HG03103 (cell line): ENCODE data around the gene ZNF613.
"Not testable (repeated sequence)": the region's sequence is repeated elsewhere in the genome, so short reads cannot be mapped to it uniquely, and the experiment has no call there.

Experiments
- ATAC-seq: cut with Tn5 transposase; IDR thresholded peaks from one replicate; pipeline ENCODE4 v1.9.1; 2021; ENCODE audit warnings: low read depth; ENCODE audit not compliant: unreplicated experiment

Gene ZNF613

GRCh38 chr19:51931921-51932320 is 4.6 kb downstream of the ZNF613 start:
- ATAC-seq = no peak

GRCh38 chr19:51938936-51939335 is 11.7 kb downstream of the ZNF613 start:
- ATAC-seq = no peak

- no peak for ATAC-seq
These were observed 17.7 kb downstream of the ZNF613 start for GRCh38 chr19:51944798-51945552.

GRCh38 chr19:51946602-51947001 is 19.3 kb downstream of the ZNF613 start:
- ATAC-seq = no peak

- ATAC-seq = no peak
These were observed 21.7 kb downstream of the ZNF613 start for GRCh38 chr19:51948975-51949374.

GRCh38 chr19:51957846-51958245 is 30.6 kb downstream of the ZNF613 start:
- not testable (repeated sequence) for ATAC-seq

- no peak for ATAC-seq
These were observed 32.5 kb downstream of the ZNF613 start for GRCh38 chr19:51959791-51960190.

GRCh38 chr19:51960621-51961233 is 33.5 kb downstream of the ZNF613 start:
- not testable (repeated sequence) for ATAC-seq

GRCh38 chr19:51965583-51965982 is 38.3 kb downstream of the ZNF613 start:
- ATAC-seq = no peak

- no peak for ATAC-seq
These were observed 43.4 kb downstream of the ZNF613 start for GRCh38 chr19:51970718-51971117.

- ATAC-seq = no peak
These were observed 44.4 kb downstream of the ZNF613 start for GRCh38 chr19:51971624-51972023.

- not testable (repeated sequence) for ATAC-seq
These were observed 48.5 kb downstream of the ZNF613 start for GRCh38 chr19:51975787-51976186.

GRCh38 chr19:51976852-51977251 is 49.6 kb downstream of the ZNF613 start:
- ATAC-seq = no peak

- ATAC-seq = no peak
These were observed 50.1 kb downstream of the ZNF613 start for GRCh38 chr19:51977346-51977745.

GRCh38 chr19:51978882-51979281 is 51.6 kb downstream of the ZNF613 start:
- ATAC-seq = no peak

GRCh38 chr19:51980116-51980736 is 53.0 kb downstream of the ZNF613 start:
- ATAC-seq = no peak

GRCh38 chr19:51980926-51981325 is 53.7 kb downstream of the ZNF613 start:
- not testable (repeated sequence) for ATAC-seq

- ATAC-seq = no peak
These were observed 56.1 kb downstream of the ZNF613 start for GRCh38 chr19:51983361-51983760.

- ATAC-seq = peak; percentile 76
These were observed 59.3 kb downstream of the ZNF613 start, which contains the start of gene ZNF350 for GRCh38 chr19:51986309-51987291. TSS of gene ZNF350 (minus strand) at chr19:51986840. CDS start at chr19:51974360, 12,480 bp downstream.

- no peak for ATAC-seq
These were observed 66.2 kb downstream of the ZNF613 start for GRCh38 chr19:51993422-51993821.
